T-helper 1 cell treated with Interleukin-12 subunit alpha and Interleukin-12 subunit beta and Interleukin-4 antibody, amounts not matched to agents 30 μg/mL and 1 μg/mL, for 36 hours (primary cell): ENCODE data around the gene ALDH7A1.
"Not testable (repeated sequence)": the region's sequence is repeated elsewhere in the genome, so short reads cannot be mapped to it uniquely, and the experiment has no call there.

ENCODE experiments used
- H3K27ac Mint-ChIP-seq: one replicate; pipeline ENCODE4 v1.8.0; 2021; ENCODE audit warnings: mild to moderate bottlenecking, mixed read lengths
- H3K27me3 Mint-ChIP-seq: one replicate; pipeline ENCODE4 v1.8.0; 2021; ENCODE audit warnings: low read depth, mixed read lengths
- H3K36me3 Mint-ChIP-seq: one replicate; pipeline ENCODE4 v1.8.0; 2021; ENCODE audit warnings: low read depth, mixed read lengths
- H3K4me1 Mint-ChIP-seq: one replicate; pipeline ENCODE4 v1.8.0; 2021; ENCODE audit warnings: low read depth, mixed read lengths
- H3K4me3 Mint-ChIP-seq: one replicate; pipeline ENCODE4 v1.8.0; 2021; ENCODE audit warnings: mild to moderate bottlenecking, moderate library complexity, mixed read lengths
- H3K9me3 Mint-ChIP-seq: one replicate; pipeline ENCODE4 v1.8.0; 2021; ENCODE audit warnings: mixed read lengths

ALDH7A1 gene

DNA sequence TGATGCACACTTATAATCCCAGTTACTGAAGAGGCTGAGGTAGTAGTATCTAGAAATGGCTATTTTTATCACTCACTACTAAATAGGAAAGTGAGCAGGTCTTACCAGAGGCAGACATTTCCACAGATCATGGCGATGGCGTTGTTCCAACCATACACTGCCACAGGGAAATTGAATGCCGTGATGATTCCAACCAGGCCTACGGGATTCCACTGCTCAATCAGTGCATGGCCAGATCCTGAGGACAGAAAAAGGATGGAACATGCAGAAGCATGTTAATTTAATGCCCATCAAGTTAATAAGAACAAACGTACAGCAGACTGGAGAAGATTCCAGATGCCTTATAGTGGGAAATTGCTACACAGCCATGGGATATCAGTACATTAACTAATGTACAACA is 18.0 kb downstream of the ALDH7A1 start:
- no peak overlapping the region for H3K4me3 Mint-ChIP-seq
- H3K4me1 Mint-ChIP-seq = no peaks in the 10 kb centered on the region
- no peaks in the 10 kb centered on the region for H3K27me3 Mint-ChIP-seq
- H3K36me3 Mint-ChIP-seq = no peaks in the 10 kb centered on the region
- H3K27ac Mint-ChIP-seq = no peak overlapping the region
- no peaks in the 10 kb centered on the region for H3K9me3 Mint-ChIP-seq

DNA sequence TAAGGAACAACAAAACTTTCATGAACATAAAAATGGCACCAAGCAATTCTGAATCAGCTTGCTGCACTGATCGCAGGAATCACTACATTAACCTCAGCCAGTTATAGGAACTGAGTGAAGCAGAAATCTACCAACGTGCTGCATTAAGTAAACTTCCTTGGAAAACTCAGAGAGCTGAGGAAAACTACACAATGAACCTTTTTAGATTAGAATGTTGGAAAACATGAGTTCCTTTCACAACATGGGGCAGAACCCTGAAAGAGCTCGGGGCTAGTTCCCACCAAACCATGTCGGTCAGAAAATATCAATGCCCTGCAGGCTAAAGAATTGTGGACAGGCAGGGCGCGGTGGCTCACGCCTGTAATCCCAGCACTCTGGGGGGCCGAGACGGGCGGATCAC is 19.4 kb downstream of the ALDH7A1 start:
- no peaks in the 10 kb centered on the region for H3K9me3 Mint-ChIP-seq
- no peak overlapping the region for H3K4me3 Mint-ChIP-seq
- H3K4me1 Mint-ChIP-seq = no peaks in the 10 kb centered on the region
- no peak overlapping the region for H3K27ac Mint-ChIP-seq
- no peaks in the 10 kb centered on the region for H3K36me3 Mint-ChIP-seq
- H3K27me3 Mint-ChIP-seq = no peaks in the 10 kb centered on the region

- no peaks in the 10 kb centered on the region for H3K27me3 Mint-ChIP-seq
- no peak overlapping the region for H3K4me3 Mint-ChIP-seq
- H3K27ac Mint-ChIP-seq = no peak overlapping the region
- no peaks in the 10 kb centered on the region for H3K4me1 Mint-ChIP-seq
- H3K36me3 Mint-ChIP-seq = no peaks in the 10 kb centered on the region
- H3K9me3 Mint-ChIP-seq = no peaks in the 10 kb centered on the region
Measured at GRCh38 chr5:126568206-126568755, 26.7 kb downstream of the ALDH7A1 start.

- H3K27me3 Mint-ChIP-seq = no peaks in the 10 kb centered on the region
- H3K27ac Mint-ChIP-seq = no peak overlapping the region
- H3K36me3 Mint-ChIP-seq = no peaks in the 10 kb centered on the region
Measured at GRCh38 chr5:126562823-126563222, 32.2 kb downstream of the ALDH7A1 start.

DNA sequence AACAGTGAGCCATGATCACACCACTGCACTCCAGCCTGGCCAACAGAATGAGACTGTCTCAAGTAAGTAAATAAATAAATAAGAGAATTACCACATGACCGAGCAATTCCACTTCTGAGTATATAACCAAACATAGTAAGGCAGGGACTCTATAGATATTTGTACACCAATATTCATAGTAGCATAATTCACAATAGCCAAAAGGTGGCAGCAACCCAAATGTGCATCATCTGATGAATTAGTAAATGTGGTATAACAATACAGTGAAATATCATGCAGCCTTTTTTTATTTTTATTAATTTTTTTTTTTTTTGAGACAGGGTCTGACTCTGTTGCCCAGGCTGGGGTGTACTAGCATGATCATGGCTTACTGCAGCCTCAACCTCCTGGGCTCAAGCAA is 33.1 kb downstream of the ALDH7A1 start:
- no peak overlapping the region for H3K27ac Mint-ChIP-seq
- H3K36me3 Mint-ChIP-seq = no peaks in the 10 kb centered on the region
- no peak overlapping the region for H3K4me3 Mint-ChIP-seq
- no peaks in the 10 kb centered on the region for H3K27me3 Mint-ChIP-seq
- no peaks in the 10 kb centered on the region for H3K9me3 Mint-ChIP-seq
- no peaks in the 10 kb centered on the region for H3K4me1 Mint-ChIP-seq

More at GRCh38 chr5:126562823-126563222, 32.2 kb downstream of the ALDH7A1 start:
- Mint-ChIP-seq H3K4me3 (no peak overlapping the region), H3K4me1 (no peaks in the 10 kb centered on the region), H3K9me3 (no peaks in the 10 kb centered on the region)

DNA sequence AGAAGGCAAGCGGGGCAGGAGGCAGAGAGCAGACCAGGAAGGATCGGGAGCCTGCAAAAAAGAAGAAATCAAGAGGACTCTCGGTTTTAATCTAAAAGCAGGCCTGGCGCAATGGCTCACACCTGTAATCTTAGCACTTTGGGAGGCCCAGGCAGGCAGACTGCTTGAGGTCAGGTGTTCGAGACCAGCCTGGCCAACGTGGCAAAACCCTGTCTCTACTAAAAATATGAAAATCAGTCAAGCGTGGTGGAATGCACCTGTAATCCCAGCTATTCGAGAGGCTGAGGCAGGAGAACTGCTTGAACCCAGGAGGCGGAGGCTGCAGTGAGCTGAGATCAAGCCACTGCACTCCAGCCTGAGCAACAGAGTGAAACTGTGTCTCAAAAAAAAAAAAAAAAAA is 39.9 kb downstream of the ALDH7A1 start:
- H3K9me3 Mint-ChIP-seq, H3K27ac Mint-ChIP-seq, H3K36me3 Mint-ChIP-seq, H3K4me3 Mint-ChIP-seq, H3K27me3 Mint-ChIP-seq, H3K4me1 Mint-ChIP-seq: not testable (repeated sequence)

DNA sequence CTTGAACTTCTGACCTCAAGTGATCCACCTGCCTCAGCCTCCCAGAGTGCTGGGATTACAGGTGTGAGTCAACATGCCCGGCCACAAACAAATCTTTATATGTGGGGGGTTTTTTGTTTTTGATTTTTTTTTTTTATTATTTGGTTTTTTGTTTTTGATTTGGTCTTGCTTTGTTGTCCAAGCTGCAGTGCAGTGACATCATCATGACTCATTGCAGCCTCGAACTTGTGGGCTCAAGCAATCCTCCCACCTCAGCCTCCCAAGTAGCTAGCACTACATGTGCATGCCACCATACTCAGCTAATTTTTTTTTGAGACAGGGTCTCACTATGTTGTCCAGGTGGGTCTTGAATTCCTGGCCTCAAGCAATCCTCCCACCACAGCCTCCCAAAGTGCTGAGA is 42.4 kb downstream of the ALDH7A1 start:
- no peak overlapping the region for H3K4me3 Mint-ChIP-seq
- H3K27me3 Mint-ChIP-seq = no peaks in the 10 kb centered on the region
- no peak overlapping the region for H3K27ac Mint-ChIP-seq
- H3K4me1 Mint-ChIP-seq = no peaks in the 10 kb centered on the region
- no peaks in the 10 kb centered on the region for H3K9me3 Mint-ChIP-seq
- H3K36me3 Mint-ChIP-seq = no peaks in the 10 kb centered on the region

DNA sequence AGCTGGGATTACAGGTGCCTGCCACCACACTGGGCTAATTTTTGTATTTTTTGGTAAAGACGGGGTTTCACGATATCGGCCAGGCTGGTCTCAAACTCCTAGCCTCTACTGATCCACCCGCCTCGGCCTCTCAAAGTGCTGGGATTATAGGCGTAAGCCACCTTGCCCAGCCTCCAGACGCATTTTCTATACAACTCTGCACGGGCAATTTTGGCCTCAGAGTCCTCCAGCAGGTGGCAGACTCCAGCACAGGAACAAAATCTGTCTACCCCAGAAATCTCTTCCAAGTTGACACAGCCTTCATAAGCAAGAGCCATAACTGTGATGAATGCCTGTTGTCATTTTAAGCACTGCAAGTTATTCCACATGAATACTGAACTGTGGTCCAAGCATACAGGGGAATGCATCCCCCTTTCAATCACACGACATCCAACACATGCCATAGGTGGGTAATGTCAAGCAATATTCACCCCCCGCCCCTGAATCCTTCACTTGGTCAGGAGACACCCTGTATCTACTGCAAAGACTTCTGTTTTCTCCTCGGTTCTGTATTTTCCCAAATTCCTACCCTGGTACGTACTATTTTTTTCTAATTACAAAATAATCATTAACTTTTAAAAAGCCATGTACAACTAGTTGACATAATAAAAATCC is 50.8 kb downstream of the ALDH7A1 start:
- Mint-ChIP-seq H3K4me1 (no peaks in the 10 kb centered on the region), H3K9me3 (no peaks in the 10 kb centered on the region), H3K4me3 (no peak overlapping the region), H3K27ac (no peak overlapping the region), H3K36me3 (no peaks in the 10 kb centered on the region), H3K27me3 (no peaks in the 10 kb centered on the region)

GRCh38 chr5:126543660-126544059 is 51.4 kb downstream of the ALDH7A1 start:
- Mint-ChIP-seq H3K9me3 (no peaks in the 10 kb centered on the region), H3K4me1 (no peaks in the 10 kb centered on the region), H3K27ac (no peak overlapping the region), H3K4me3 (no peak overlapping the region), H3K27me3 (no peaks in the 10 kb centered on the region), H3K36me3 (no peaks in the 10 kb centered on the region)

GRCh38 chr5:126543009-126543408 is 52.0 kb downstream of the ALDH7A1 start:
- H3K4me1 Mint-ChIP-seq = no peaks in the 10 kb centered on the region
- H3K27me3 Mint-ChIP-seq = no peaks in the 10 kb centered on the region
- no peak overlapping the region for H3K27ac Mint-ChIP-seq
- H3K4me3 Mint-ChIP-seq = no peak overlapping the region
- no peaks in the 10 kb centered on the region for H3K36me3 Mint-ChIP-seq
- no peaks in the 10 kb centered on the region for H3K9me3 Mint-ChIP-seq

GRCh38 chr5:126542441-126542840 is 52.6 kb downstream of the ALDH7A1 start:
- H3K27ac Mint-ChIP-seq = no peak overlapping the region
- no peak overlapping the region for H3K4me3 Mint-ChIP-seq
- no peaks in the 10 kb centered on the region for H3K27me3 Mint-ChIP-seq
- H3K36me3 Mint-ChIP-seq = no peaks in the 10 kb centered on the region
- no peaks in the 10 kb centered on the region for H3K4me1 Mint-ChIP-seq
- H3K9me3 Mint-ChIP-seq = no peaks in the 10 kb centered on the region

GRCh38 chr5:126540631-126541030 is 54.4 kb downstream of the ALDH7A1 start:
- peaks cover 3% of the 10 kb centered on the region for H3K27me3 Mint-ChIP-seq
- H3K4me3 Mint-ChIP-seq = no peak overlapping the region
- H3K4me1 Mint-ChIP-seq = no peaks in the 10 kb centered on the region
- no peak overlapping the region for H3K27ac Mint-ChIP-seq
- no peaks in the 10 kb centered on the region for H3K36me3 Mint-ChIP-seq
- no peaks in the 10 kb centered on the region for H3K9me3 Mint-ChIP-seq

DNA sequence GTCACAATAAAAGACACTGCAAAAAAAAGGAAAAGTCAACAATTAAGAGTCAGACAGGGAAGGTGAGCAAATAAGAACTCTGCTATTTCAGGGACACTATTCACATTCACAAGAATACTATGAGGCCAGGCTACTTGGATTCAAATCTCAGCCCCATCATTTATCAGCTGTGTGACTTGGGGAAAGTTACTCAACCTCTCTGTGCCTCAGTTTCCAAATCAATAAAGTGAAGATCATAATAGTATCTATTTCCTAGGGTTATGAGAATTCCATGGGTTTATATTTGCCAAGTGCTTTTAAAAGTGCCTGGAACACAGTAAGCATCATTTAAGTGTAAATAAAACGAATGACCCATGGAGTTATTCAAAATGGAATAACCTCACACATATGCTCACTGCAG is 56.4 kb downstream of the ALDH7A1 start:
- Mint-ChIP-seq H3K4me1 (no peaks in the 10 kb centered on the region), H3K27ac (no peak overlapping the region), H3K27me3 (peaks cover 3% of the 10 kb centered on the region), H3K4me3 (no peak overlapping the region), H3K36me3 (no peaks in the 10 kb centered on the region), H3K9me3 (no peaks in the 10 kb centered on the region)

DNA sequence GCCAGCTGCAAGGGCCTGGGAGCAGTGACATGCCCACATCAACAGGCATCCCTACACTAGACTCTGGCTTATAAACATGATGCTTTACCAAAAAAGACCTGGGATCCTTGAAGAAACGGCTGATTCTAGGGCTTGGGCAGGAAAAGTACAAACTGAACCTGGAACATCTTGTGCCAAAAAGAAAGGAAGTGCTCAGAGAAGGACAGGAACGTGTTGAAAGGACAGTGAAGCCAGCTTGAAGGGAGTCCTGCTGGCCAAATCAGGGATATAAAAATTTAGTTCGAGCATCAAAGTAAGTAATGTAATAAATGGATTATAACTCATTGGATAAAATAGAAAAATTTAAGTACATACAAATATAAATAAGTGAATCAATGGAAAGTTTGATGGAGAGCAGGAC is 58.1 kb downstream of the ALDH7A1 start:
- Mint-ChIP-seq H3K4me3 (no peak overlapping the region), H3K4me1 (no peaks in the 10 kb centered on the region), H3K27me3 (peaks cover 6% of the 10 kb centered on the region), H3K27ac (no peak overlapping the region), H3K9me3 (no peaks in the 10 kb centered on the region), H3K36me3 (no peaks in the 10 kb centered on the region)

- H3K36me3 Mint-ChIP-seq = no peaks in the 10 kb centered on the region
- no peaks in the 10 kb centered on the region for H3K4me1 Mint-ChIP-seq
- no peak overlapping the region for H3K27ac Mint-ChIP-seq
- no peak overlapping the region for H3K4me3 Mint-ChIP-seq
- H3K9me3 Mint-ChIP-seq = no peaks in the 10 kb centered on the region
- H3K27me3 Mint-ChIP-seq = peaks cover 7% of the 10 kb centered on the region
Measured at GRCh38 chr5:126535856-126536545, 59.0 kb downstream of the ALDH7A1 start.
